Hepatocyte (in vitro differentiated cells): ENCODE results near the gene FBXL17. TPM values are rescaled to one million over a fixed set of nuclear protein-coding genes. Genes with fewer than 3 reads are reported as not detected.

Experiments
- DNase-seq: peaks from one replicate; pipeline ENCODE4 v3.0.0-alpha.2; 2016; ENCODE audit warnings: low spot score
- H2AFZ ChIP-seq: fragments of 200-600 bp; sonication (generic); 2 replicates; pipeline ENCODE4 v1.6.0; 2016; ENCODE audit warnings: antibody characterized with exemption, mild to moderate bottlenecking
- H3K27ac ChIP-seq: fragments of 200-600 bp; sonication (generic); 2 replicates; pipeline ENCODE4 v1.5.1; 2016; ENCODE audit warnings: mild to moderate bottlenecking
- H3K27me3 ChIP-seq: fragments of 200-600 bp; sonication (generic); 2 replicates; pipeline ENCODE4 v1.6.1; 2016
- H3K36me3 ChIP-seq: fragments of 200-600 bp; sonication (generic); replicated peaks from 2 replicates; pipeline ENCODE4 v1.5.1; 2016; ENCODE audit warnings: low read depth; ENCODE audit not compliant: insufficient read depth
- H3K4me1 ChIP-seq: fragments of 200-600 bp; sonication (generic); 2 replicates; pipeline ENCODE4 v1.5.1; 2016; ENCODE audit warnings: mild to moderate bottlenecking, moderate library complexity; ENCODE audit not compliant: insufficient read depth
- H3K4me2 ChIP-seq: fragments of 200-600 bp; sonication (generic); 2 replicates; pipeline ENCODE4 v1.6.0; 2016
- H3K4me3 ChIP-seq: fragments of 200-600 bp; sonication (generic); 2 replicates; pipeline ENCODE4 v1.5.1; 2016; ENCODE audit warnings: mild to moderate bottlenecking
- H3K79me2 ChIP-seq: fragments of 200-600 bp; sonication (generic); 2 replicates; pipeline ENCODE4 v1.6.0; 2017; ENCODE audit warnings: mild to moderate bottlenecking
- H3K9me2 ChIP-seq: fragments of 200-600 bp; sonication (generic); replicated peaks from 2 replicates; pipeline ENCODE4 v1.6.0; 2017; ENCODE audit warnings: mild to moderate bottlenecking; ENCODE audit not compliant: insufficient read depth
- H3K9me3 ChIP-seq: fragments of 200-600 bp; sonication (generic); 2 replicates; pipeline ENCODE4 v1.5.1; 2016; ENCODE audit warnings: low read depth, mild to moderate bottlenecking
- H4K20me1 ChIP-seq: fragments of 200-600 bp; sonication (generic); 2 replicates; pipeline ENCODE4 v1.6.0; 2016; ENCODE audit warnings: mild to moderate bottlenecking; ENCODE audit not compliant: insufficient read depth, poor library complexity, severe bottlenecking
- CTCF ChIP-seq: fragments of 200-600 bp; sonication (generic); IDR thresholded peaks from 2 replicates; pipeline ENCODE4 v1.5.1; 2016; ENCODE audit warnings: antibody characterized with exemption, mild to moderate bottlenecking; ENCODE audit not compliant: poor library complexity
- EZH2 ChIP-seq: fragments of 200-600 bp; sonication (generic); IDR thresholded peaks from 2 replicates; pipeline ENCODE4 v1.6.1; 2016; ENCODE audit warnings: antibody characterized with exemption, mild to moderate bottlenecking, borderline replicate concordance
- EZH2phosphoT487 ChIP-seq: fragments of 200-600 bp; sonication (generic); IDR thresholded peaks from one replicate; pipeline ENCODE4 v1.6.1; 2018; ENCODE audit warnings: antibody characterized with exemption, mild to moderate bottlenecking, low read depth, moderate library complexity; ENCODE audit not compliant: unreplicated experiment, severe bottlenecking
- WGBS: methylation state at CpG from one replicate; pipeline ENCODE4 v1.1.6; 2016; ENCODE audit warnings: low lambda C conversion rate; ENCODE audit errors: missing lambda C conversion rate; 5-methylcytosine and 5-hydroxymethylcytosine counted together
- polyA plus RNA-seq: library from polyadenylated mRNA; unstranded; fragments of >200 nt; fragmentation: Nextera tagmentation; extraction: Ambion mirVana; gene quantifications from 2 replicates; pipeline ENCODE4 v1.2.1, GENCODE V29; 2016
- total RNA-seq: library from RNA; depleted of rRNA; stranded (reverse); fragments of >200 nt; gene quantifications from 2 replicates; pipeline ENCODE4 v1.2.3, GENCODE V29; 2014

Gene FBXL17
- total and polyA plus RNA-seq, 2 experiments from 2014 or later = 12.5 to 18.2 TPM

DNA sequence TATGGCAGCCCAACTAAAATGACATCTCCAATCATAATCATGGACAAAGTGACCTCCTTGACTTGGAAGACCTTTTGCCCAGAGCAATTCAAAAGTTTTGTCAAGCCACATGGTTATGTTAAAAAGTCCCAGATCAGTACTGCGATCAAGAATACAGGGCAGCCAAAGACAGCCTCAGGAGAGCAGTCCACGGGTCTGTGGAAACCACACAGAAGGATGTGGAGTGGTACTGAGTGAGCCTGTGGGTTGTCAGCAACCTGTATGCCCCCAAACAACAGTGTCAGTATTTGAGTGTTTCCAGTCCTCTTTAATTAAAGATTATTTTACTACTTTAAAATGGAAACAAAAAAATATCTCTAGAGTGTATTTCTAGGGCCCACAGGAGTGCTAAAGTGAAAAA lies 365.8 kb downstream of the FBXL17 start:
- Histone ChIP-seq H3K27me3 (no peaks in the 10 kb centered on the region), H3K36me3 (no peaks in the 10 kb centered on the region), H3K4me2 (no peak overlapping the region), H2AFZ (no peak overlapping the region), H3K27ac (no peak overlapping the region), H3K9me2 (no peaks in the 10 kb centered on the region), H3K79me2 (no peaks in the 10 kb centered on the region), H4K20me1 (no peaks in the 10 kb centered on the region), H3K4me3 (no peak overlapping the region), H3K4me1 (no peaks in the 10 kb centered on the region), H3K9me3 (no peaks in the 10 kb centered on the region)
- WGBS = 81% methylated on average over 2 of the region's 2 CpGs
- TF ChIP-seq EZH2 (no peak), EZH2phosphoT487 (no peak), CTCF (no peak)
- no peak for DNase-seq

- no peaks in the 10 kb centered on the region for H3K9me3 ChIP-seq
- WGBS = 92% methylated on average over 3 of the region's 3 CpGs
- H3K36me3 ChIP-seq = no peaks in the 10 kb centered on the region
- H3K27ac ChIP-seq = no peak overlapping the region
- H3K9me2 ChIP-seq = no peaks in the 10 kb centered on the region
- no peaks in the 10 kb centered on the region for H3K79me2 ChIP-seq
- H3K27me3 ChIP-seq = no peaks in the 10 kb centered on the region
- no peaks in the 10 kb centered on the region for H4K20me1 ChIP-seq
- H3K4me2 ChIP-seq = no peak overlapping the region
- H3K4me1 ChIP-seq = no peaks in the 10 kb centered on the region
- no peak overlapping the region for H2AFZ ChIP-seq
- DNase-seq = no peak
- H3K4me3 ChIP-seq = no peak overlapping the region
- TF ChIP-seq EZH2phosphoT487 = no peak
- no peak for TF ChIP-seq EZH2
- TF ChIP-seq CTCF = no peak
Observed at GRCh38 chr5:108006791-108007190, 375.1 kb downstream of the FBXL17 start.

GRCh38 chr5:108003178-108003577 lies 378.7 kb downstream of the FBXL17 start:
- Histone ChIP-seq H3K4me2 (peak overlapping the region; percentile 64), H3K9me3 (no peaks in the 10 kb centered on the region), H3K4me1 (no peaks in the 10 kb centered on the region), H3K79me2 (no peaks in the 10 kb centered on the region), H4K20me1 (no peaks in the 10 kb centered on the region), H3K36me3 (no peaks in the 10 kb centered on the region), H3K27ac (no peak overlapping the region), H3K4me3 (no peak overlapping the region), H2AFZ (peak overlapping the region; percentile 58), H3K9me2 (no peaks in the 10 kb centered on the region), H3K27me3 (no peaks in the 10 kb centered on the region)
- peak; percentile 10 for DNase-seq
- no peak for TF ChIP-seq CTCF
- TF ChIP-seq EZH2 = no peak
- no peak for TF ChIP-seq EZH2phosphoT487
- WGBS = 65% methylated on average over 1 of the region's 1 CpG

GRCh38 chr5:108001222-108001621 lies 380.7 kb downstream of the FBXL17 start:
- Histone ChIP-seq H3K27me3 (no peaks in the 10 kb centered on the region), H3K9me3 (no peaks in the 10 kb centered on the region), H3K79me2 (no peaks in the 10 kb centered on the region), H3K9me2 (no peaks in the 10 kb centered on the region), H3K27ac (no peak overlapping the region), H3K4me1 (no peaks in the 10 kb centered on the region), H2AFZ (no peak overlapping the region), H3K4me2 (no peak overlapping the region), H3K4me3 (no peak overlapping the region), H4K20me1 (no peaks in the 10 kb centered on the region), H3K36me3 (no peaks in the 10 kb centered on the region)
- no peak for DNase-seq
- 100% methylated on average over 4 of the region's 4 CpGs for WGBS
- no peak for TF ChIP-seq EZH2
- TF ChIP-seq CTCF = no peak
- no peak for TF ChIP-seq EZH2phosphoT487
